ENCODE results near the gene EHD3.

The EHD3 gene

GRCh38 chr2:31274401-31275075 is 40.6 kb downstream of the EHD3 start:
- no peak for ATAC-seq
- TF ChIP-seq ZNF565 (CRISPR knock-in tag; conservative IDR thresholded peaks at IDR 0.05; ENCODE audit: low read depth) = no peak
- TF ChIP-seq PATZ1 (CRISPR knock-in tag; IDR thresholded peaks at IDR 0.05; ENCODE audit: borderline replicate concordance) = no peak
- no peak for TF ChIP-seq ZC3H10 (CRISPR knock-in tag; IDR thresholded peaks at IDR 0.05)
- TF ChIP-seq CSDC2 (CRISPR knock-in tag; IDR thresholded peaks at IDR 0.05) = no peak
- no peak for TF ChIP-seq TSHZ2 (CRISPR knock-in tag; IDR thresholded peaks at IDR 0.05)
- TF ChIP-seq ZFP3 (CRISPR knock-in tag; IDR thresholded peaks at IDR 0.05) = no peak
- no peak for TF ChIP-seq SNAI2 (CRISPR knock-in tag; IDR thresholded peaks at IDR 0.05)
- TF ChIP-seq ESRRG (CRISPR knock-in tag; IDR thresholded peaks at IDR 0.05) = no peak
- no peak for TF ChIP-seq CREB5 (CRISPR knock-in tag; IDR thresholded peaks at IDR 0.05; ENCODE audit: low read depth)
- TF ChIP-seq POU6F1 (CRISPR knock-in tag; IDR thresholded peaks at IDR 0.05; ENCODE audit: borderline replicate concordance, low read depth) = no peak

GRCh38 chr2:31275976-31276375 is 42.0 kb downstream of the EHD3 start:
- no peak for ATAC-seq
- TF ChIP-seq POU6F1 (CRISPR knock-in tag; IDR thresholded peaks at IDR 0.05; ENCODE audit: borderline replicate concordance, low read depth) (no peak), CSRNP3 (CRISPR knock-in tag; IDR thresholded peaks at IDR 0.05) (no peak), ARNTL (CRISPR knock-in tag; IDR thresholded peaks at IDR 0.05; ENCODE audit: borderline replicate concordance, low read depth) (no peak), TSHZ2 (CRISPR knock-in tag; IDR thresholded peaks at IDR 0.05) (no peak), CSDC2 (CRISPR knock-in tag; IDR thresholded peaks at IDR 0.05) (no peak), ESRRG (CRISPR knock-in tag; IDR thresholded peaks at IDR 0.05) (no peak), GLIS3 (CRISPR knock-in tag; IDR thresholded peaks at IDR 0.05) (no peak), ZFP30 (CRISPR knock-in tag; IDR thresholded peaks at IDR 0.05) (no peak), BACH2 (CRISPR knock-in tag; IDR thresholded peaks at IDR 0.05; ENCODE audit: borderline replicate concordance) (no peak), RARB (CRISPR knock-in tag; IDR thresholded peaks at IDR 0.05) (no peak), PATZ1 (CRISPR knock-in tag; IDR thresholded peaks at IDR 0.05; ENCODE audit: borderline replicate concordance) (no peak), CREB5 (CRISPR knock-in tag; IDR thresholded peaks at IDR 0.05; ENCODE audit: low read depth) (no peak)

Data from SK-N-SH treated with all-trans-retinoic acid at 6 μM for 48 hours (cell line).